Spinal cord (tissue), 10 donors: ENCODE results near the gene MID1. TPM values are rescaled to one million over a fixed set of nuclear protein-coding genes. Genes with fewer than 3 reads are reported as not detected.
A peak's percentile ranks its signal among the peaks of the same experiment; 100 is the strongest.

Source experiments
- DNase-seq, 6 donors: peaks; one replicate each; pipeline versions ENCODE4 v3.0.0 to v3.0.0-alpha.2; 2013 to 2015; ENCODE audit warnings: low spot score in 6 of 6, low read depth in 4 of 6
- H3K27ac ChIP-seq: one replicate; pipeline ENCODE4 v1.5.1; 2013; ENCODE audit warnings: low read depth, low read length, control low read depth
- H3K27me3 ChIP-seq: one replicate; pipeline ENCODE4 v1.6.1; 2013; ENCODE audit warnings: low read length; ENCODE audit not compliant: control insufficient read depth, insufficient read depth
- H3K36me3 ChIP-seq: one replicate; pipeline ENCODE4 v1.6.1; 2013; ENCODE audit warnings: low read length; ENCODE audit not compliant: control insufficient read depth, insufficient read depth
- H3K4me1 ChIP-seq: one replicate; pipeline ENCODE4 v1.6.1; 2013; ENCODE audit warnings: low read length; ENCODE audit not compliant: control insufficient read depth, insufficient read depth
- H3K4me3 ChIP-seq: one replicate; pipeline ENCODE4 v1.5.1; 2013; ENCODE audit warnings: low read depth, low read length, control low read depth
- H3K9me3 ChIP-seq: one replicate; pipeline ENCODE4 v1.6.1; 2013; ENCODE audit warnings: low read length; ENCODE audit not compliant: control insufficient read depth, insufficient read depth
- WGBS: methylation state at CpG from one replicate; pipeline ENCODE4 v1.1.5; 2013; ENCODE audit warnings: missing lambda C conversion rate; ENCODE audit not compliant: insufficient coverage; 5-methylcytosine and 5-hydroxymethylcytosine counted together
- polyA plus RNA-seq, 2 donors: library from polyadenylated mRNA; unstranded; fragments of 120-200 nt; gene quantifications; one replicate each; pipeline ENCODE4 v1.2.1, GENCODE V29; 2013; ENCODE audit not compliant: insufficient read length in 2 of 2
- total RNA-seq, 2 donors: library from RNA; depleted of rRNA in 1 of 2; stranded (reverse); fragments of 120-200 nt in 1 of 2; fragments of >200 nt in 1 of 2; gene quantifications; one replicate each; pipeline versions ENCODE4 v1.2.3 to v1.2.4, GENCODE V29; 2013 to 2014
- donor health status: healthy.

Gene MID1
- total and polyA plus RNA-seq, 4 donors: 6.2 to 22.7 (median 9.5) TPM

GRCh38 chrX:10450229-10450958 is 170.0 kb downstream of the MID1 start:
- no peak for DNase-seq
- no peaks in the 10 kb centered on the region for H3K9me3 ChIP-seq
- 65% methylated on average over 3 of the region's 5 CpGs for WGBS
- no peak overlapping the region for H3K4me3 ChIP-seq
- no peaks in the 10 kb centered on the region for H3K36me3 ChIP-seq
- H3K27ac ChIP-seq: no peak overlapping the region
- no peaks in the 10 kb centered on the region for H3K4me1 ChIP-seq
- no peaks in the 10 kb centered on the region for H3K27me3 ChIP-seq

- no peaks in the 10 kb centered on the region for H3K36me3 ChIP-seq
- no peak overlapping the region for H3K27ac ChIP-seq
- no peaks in the 10 kb centered on the region for H3K27me3 ChIP-seq
- peak in 1 of 6 donors; percentile 6 for DNase-seq
- H3K9me3 ChIP-seq: no peaks in the 10 kb centered on the region
- H3K4me1 ChIP-seq: no peaks in the 10 kb centered on the region
- H3K4me3 ChIP-seq: no peak overlapping the region
- no CpG with 5 or more reads among the region's 4 CpGs for WGBS
Observed at GRCh38 chrX:10447564-10448214, 172.7 kb downstream of the MID1 start.

- Histone ChIP-seq H3K27ac (no peak overlapping the region), H3K36me3 (no peaks in the 10 kb centered on the region), H3K27me3 (no peaks in the 10 kb centered on the region), H3K4me3 (no peak overlapping the region), H3K9me3 (no peaks in the 10 kb centered on the region), H3K4me1 (no peaks in the 10 kb centered on the region)
- no peak for DNase-seq
- no CpG with 5 or more reads among the region's 2 CpGs for WGBS
Observed at GRCh38 chrX:10444204-10444603, 176.2 kb downstream of the MID1 start.

- H3K4me1 ChIP-seq: no peaks in the 10 kb centered on the region
- H3K9me3 ChIP-seq: no peaks in the 10 kb centered on the region
- DNase-seq: no peak
- H3K36me3 ChIP-seq: no peaks in the 10 kb centered on the region
- 50% methylated on average over 1 of the region's 1 CpG for WGBS
- no peak overlapping the region for H3K4me3 ChIP-seq
- no peaks in the 10 kb centered on the region for H3K27me3 ChIP-seq
- no peak overlapping the region for H3K27ac ChIP-seq
Observed at GRCh38 chrX:10441464-10441863, 178.9 kb downstream of the MID1 start.

- Histone ChIP-seq H3K36me3 (no peaks in the 10 kb centered on the region), H3K27ac (no peak overlapping the region), H3K4me3 (no peak overlapping the region), H3K9me3 (no peaks in the 10 kb centered on the region), H3K27me3 (peaks cover 2% of the 10 kb centered on the region), H3K4me1 (no peaks in the 10 kb centered on the region)
- WGBS: 75% methylated on average over 8 of the region's 8 CpGs
- DNase-seq: no peak
Observed at GRCh38 chrX:10433296-10433965, 187.0 kb downstream of the MID1 start.

- Histone ChIP-seq H3K36me3 (no peaks in the 10 kb centered on the region), H3K4me3 (no peak overlapping the region), H3K27me3 (no peaks in the 10 kb centered on the region), H3K4me1 (no peaks in the 10 kb centered on the region), H3K27ac (no peak overlapping the region), H3K9me3 (no peaks in the 10 kb centered on the region)
- DNase-seq: no peak
- WGBS: 65% methylated on average over 5 of the region's 5 CpGs
Observed at GRCh38 chrX:10429908-10430307, 190.5 kb downstream of the MID1 start.

- no peaks in the 10 kb centered on the region for H3K36me3 ChIP-seq
- H3K9me3 ChIP-seq: no peaks in the 10 kb centered on the region
- no peak overlapping the region for H3K4me3 ChIP-seq
- H3K27me3 ChIP-seq: no peaks in the 10 kb centered on the region
- H3K27ac ChIP-seq: no peak overlapping the region
- no peak for DNase-seq
- H3K4me1 ChIP-seq: no peaks in the 10 kb centered on the region
Observed at GRCh38 chrX:10427249-10427648, 193.1 kb downstream of the MID1 start.

GRCh38 chrX:10423716-10424115 is 196.7 kb downstream of the MID1 start:
- DNase-seq: no peak
- Histone ChIP-seq H3K36me3 (no peaks in the 10 kb centered on the region), H3K27me3 (no peaks in the 10 kb centered on the region), H3K4me1 (no peaks in the 10 kb centered on the region), H3K9me3 (no peaks in the 10 kb centered on the region), H3K4me3 (no peak overlapping the region), H3K27ac (no peak overlapping the region)
- 78% methylated on average over 3 of the region's 4 CpGs for WGBS

GRCh38 chrX:10420134-10420533 is 200.3 kb downstream of the MID1 start:
- no peaks in the 10 kb centered on the region for H3K9me3 ChIP-seq
- WGBS: 30% methylated on average over 5 of the region's 6 CpGs
- DNase-seq: peak in 1 of 6 donors; percentile 48

More at GRCh38 chrX:10420134-10420533, 200.3 kb downstream of the MID1 start:
- no peaks in the 10 kb centered on the region for H3K4me1 ChIP-seq
- no peak overlapping the region for H3K4me3 ChIP-seq
- H3K27ac ChIP-seq: no peak overlapping the region
- no peaks in the 10 kb centered on the region for H3K27me3 ChIP-seq
- H3K36me3 ChIP-seq: no peaks in the 10 kb centered on the region
